ENCODE data around the gene MSTO1. TPM values are rescaled to one million over a fixed set of nuclear protein-coding genes. Genes with fewer than 3 reads are reported as not detected.
"Not testable (repeated sequence)": the region's sequence is repeated elsewhere in the genome, so short reads cannot be mapped to it uniquely, and the experiment has no call there.

MSTO1 gene
- total RNA-seq, 2 experiments from 2014 or later = 60.3 to 62.7 TPM

DNA sequence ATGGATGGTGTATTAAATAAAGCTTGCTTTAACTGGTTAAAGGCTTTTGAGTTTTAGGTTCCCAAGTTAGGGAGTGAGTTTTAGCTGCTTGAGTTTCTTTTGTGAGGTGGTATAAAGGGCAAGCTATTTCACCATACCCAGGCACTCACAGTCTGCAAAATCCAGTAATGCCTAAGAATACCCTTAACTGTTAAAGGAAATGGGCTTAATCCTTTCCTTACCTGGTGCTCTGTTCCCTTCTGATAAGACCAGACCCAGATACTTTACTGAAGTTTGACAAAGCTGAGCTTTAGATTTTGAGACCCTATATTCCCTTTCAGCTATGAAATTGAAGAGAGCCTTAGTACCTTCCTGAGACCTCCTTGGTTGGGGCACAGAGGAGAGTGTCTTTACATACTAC, 30.3 kb downstream of the MSTO1 start:
- peaks cover 21% of the 10 kb centered on the region for H3K4me1 Mint-ChIP-seq

DNA sequence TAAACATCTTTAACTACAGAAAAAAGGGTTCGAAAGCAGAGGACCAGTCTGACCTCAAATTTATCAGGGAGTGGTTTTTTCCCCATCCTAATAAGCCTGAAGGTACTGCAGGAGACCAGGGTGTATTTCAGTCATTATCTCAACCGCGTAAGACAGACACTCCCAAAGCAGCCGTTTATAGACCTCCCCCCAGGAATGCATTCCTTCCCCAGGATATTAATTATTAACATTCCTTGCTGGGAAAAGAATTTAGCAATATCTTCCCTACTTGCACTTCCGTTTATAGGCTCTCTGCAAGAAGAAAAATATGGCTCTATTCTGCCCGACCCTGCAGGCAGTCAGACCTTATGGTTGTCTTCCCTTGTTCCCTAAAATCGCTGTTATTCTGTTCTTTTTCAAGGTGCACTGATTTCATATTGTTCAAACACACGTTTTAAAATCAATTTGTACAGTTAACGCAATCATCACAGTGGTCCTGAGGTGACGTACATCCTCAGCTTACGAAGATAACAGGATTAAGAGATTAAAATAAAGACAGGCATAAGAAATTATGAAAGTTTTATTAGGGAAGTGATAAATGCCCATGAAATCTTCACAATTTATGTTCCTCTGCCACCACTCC, 32.7 kb downstream of the MSTO1 start:
- H3K4me3 Mint-ChIP-seq, H3K27me3 Mint-ChIP-seq, H3K4me1 Mint-ChIP-seq, ATAC-seq, H3K27ac Mint-ChIP-seq, CTCF ChIA-PET, DNase-seq: not testable (repeated sequence)
- H3K36me3 Mint-ChIP-seq = peaks cover 25% of the 10 kb centered on the region
- peaks cover 21% of the 10 kb centered on the region for H3K9me3 Mint-ChIP-seq (ENCODE audit: low read depth)

More for the DNA sequence above, 30.3 kb downstream of the MSTO1 start:
- peaks cover 28% of the 10 kb centered on the region for H3K36me3 Mint-ChIP-seq
- H3K27me3 Mint-ChIP-seq = no peaks in the 10 kb centered on the region
- no peak for DNase-seq
- no peak overlapping the region for H3K27ac Mint-ChIP-seq
- H3K9me3 Mint-ChIP-seq (ENCODE audit: low read depth) = peaks cover 21% of the 10 kb centered on the region
- H3K4me3 Mint-ChIP-seq = no peak overlapping the region
- CTCF ChIA-PET = interaction anchor here (0.7 to 1.1 kb wide), 2 partner anchors 18 to 22 kb away, joined by 3 to 4 read pairs; no protein-coding TSS in a partner anchor
- no peak for ATAC-seq

DNA sequence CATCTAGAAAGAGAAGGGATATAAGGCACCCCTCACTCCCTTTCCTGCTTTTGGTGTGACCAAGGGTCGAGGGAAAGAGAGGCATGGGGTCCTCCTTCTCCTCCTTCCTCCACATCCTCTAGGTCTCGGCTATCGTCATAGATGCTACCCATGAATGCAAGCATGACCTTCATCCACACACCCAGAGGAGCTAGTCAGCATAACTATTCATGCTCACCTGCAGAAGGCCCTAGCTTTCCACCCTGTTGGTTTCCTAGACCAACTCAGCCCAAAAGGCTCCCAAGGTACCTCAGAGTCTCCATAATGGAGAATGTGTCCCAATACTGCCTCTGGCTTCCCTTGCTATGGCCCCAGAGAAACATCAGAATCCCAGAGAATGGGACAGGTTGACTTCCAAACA, 33.2 kb downstream of the MSTO1 start:
- Mint-ChIP-seq H3K27me3 (no peaks in the 10 kb centered on the region), H3K9me3 (ENCODE audit: low read depth) (peaks cover 21% of the 10 kb centered on the region), H3K36me3 (peaks cover 25% of the 10 kb centered on the region), H3K4me1 (no peaks in the 10 kb centered on the region), H3K27ac (no peak overlapping the region), H3K4me3 (no peak overlapping the region)
- DNase-seq (no peak), ATAC-seq (no peak)
- CTCF ChIA-PET = no interaction called here

DNA sequence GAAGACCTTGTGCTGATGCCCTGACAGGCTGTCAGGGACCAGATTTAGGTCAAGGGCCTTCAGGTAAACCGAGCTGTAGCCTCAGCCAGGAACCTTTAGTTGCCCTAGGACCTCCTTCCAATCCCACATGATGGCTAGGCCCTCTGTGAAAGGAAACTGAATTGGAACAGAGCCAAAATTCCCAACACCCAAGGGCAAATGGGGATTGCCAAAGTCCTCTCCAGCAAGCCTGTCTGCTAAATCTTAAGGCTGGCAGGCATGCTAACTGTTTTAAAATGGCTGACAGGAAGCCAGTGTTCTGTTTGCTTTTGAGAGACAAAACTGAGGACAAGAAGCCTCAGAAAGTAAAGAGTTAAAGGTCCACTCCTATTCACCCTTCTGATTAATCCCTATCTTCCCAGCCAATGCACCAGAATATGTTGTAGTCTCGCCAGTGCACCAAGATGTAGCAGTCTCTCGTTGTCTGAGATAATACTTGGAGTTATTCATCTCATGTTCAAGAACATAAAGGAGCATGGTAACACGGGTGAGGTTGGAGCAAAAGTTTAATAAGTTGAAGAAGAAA, 35.1 kb downstream of the MSTO1 start:
- peaks cover 21% of the 10 kb centered on the region for H3K9me3 Mint-ChIP-seq (ENCODE audit: low read depth)
- peaks cover 22% of the 10 kb centered on the region for H3K36me3 Mint-ChIP-seq
- H3K4me3 Mint-ChIP-seq = no peak overlapping the region
- peaks cover 2% of the 10 kb centered on the region for H3K27me3 Mint-ChIP-seq
- H3K4me1 Mint-ChIP-seq = no peaks in the 10 kb centered on the region
- no peak overlapping the region for H3K27ac Mint-ChIP-seq
- DNase-seq = no peak
- no peak for ATAC-seq
- CTCF ChIA-PET = no interaction called here

DNA sequence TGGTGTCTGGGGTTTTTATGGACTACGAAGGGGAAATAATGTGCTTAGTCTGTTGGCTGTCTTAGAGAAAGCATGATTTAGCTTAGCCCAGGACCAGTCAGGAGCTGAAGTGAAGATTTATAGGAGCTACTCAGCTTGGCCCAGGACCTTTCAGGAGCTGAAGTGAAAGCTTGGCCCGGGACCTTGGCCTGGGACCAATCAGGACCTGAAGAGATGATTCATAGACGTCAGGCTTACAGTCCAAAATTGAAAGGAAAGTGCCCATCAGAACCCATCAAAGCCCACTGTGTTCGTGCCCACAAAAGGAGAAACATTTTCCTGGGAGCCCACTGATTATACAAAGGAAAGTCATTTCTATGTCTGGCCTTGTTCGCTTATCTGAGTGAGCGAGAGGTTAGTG, 35.6 kb downstream of the MSTO1 start:
- CTCF ChIA-PET = interaction anchor here (1.0 kb wide), 1 partner anchor 395 kb away, joined by 4 read pairs; no protein-coding TSS in a partner anchor

DNA sequence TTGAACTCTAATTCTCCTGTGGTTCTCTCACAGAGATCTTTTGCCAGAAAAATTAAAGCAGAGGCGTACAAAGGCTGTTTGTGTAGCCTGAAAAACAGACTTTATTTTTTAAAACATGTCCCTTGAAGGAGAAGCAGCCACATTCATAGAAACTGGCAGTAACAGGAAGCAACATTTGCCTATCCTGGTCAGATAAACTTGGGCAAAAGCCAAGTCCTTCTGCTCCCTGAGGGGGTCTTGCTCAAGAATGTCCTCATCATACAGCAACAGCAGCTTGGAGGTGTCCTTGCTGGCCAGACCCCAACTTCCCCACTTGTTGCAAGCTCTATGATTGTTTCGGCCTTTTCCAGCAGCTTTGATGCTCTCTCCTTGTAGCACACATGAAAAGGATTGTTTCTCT, 36.3 kb downstream of the MSTO1 start:
- Mint-ChIP-seq H3K27me3 (peaks cover 2% of the 10 kb centered on the region), H3K4me1 (no peaks in the 10 kb centered on the region), H3K4me3 (no peak overlapping the region), H3K36me3 (peaks cover 19% of the 10 kb centered on the region), H3K9me3 (ENCODE audit: low read depth) (peaks cover 18% of the 10 kb centered on the region), H3K27ac (no peak overlapping the region)
- ATAC-seq (no peak), DNase-seq (no peak)
- CTCF ChIA-PET = interaction anchor here (0.6 to 1.0 kb wide), 2 partner anchors 152 to 396 kb away, joined by 3 to 4 read pairs; no protein-coding TSS in a partner anchor

More for the DNA sequence above, 35.6 kb downstream of the MSTO1 start:
- Mint-ChIP-seq H3K9me3 (ENCODE audit: low read depth) (peaks cover 18% of the 10 kb centered on the region), H3K27me3 (peaks cover 2% of the 10 kb centered on the region), H3K27ac (no peak overlapping the region), H3K4me1 (no peaks in the 10 kb centered on the region), H3K36me3 (peaks cover 19% of the 10 kb centered on the region), H3K4me3 (no peak overlapping the region)
- ATAC-seq (no peak), DNase-seq (no peak)

DNA sequence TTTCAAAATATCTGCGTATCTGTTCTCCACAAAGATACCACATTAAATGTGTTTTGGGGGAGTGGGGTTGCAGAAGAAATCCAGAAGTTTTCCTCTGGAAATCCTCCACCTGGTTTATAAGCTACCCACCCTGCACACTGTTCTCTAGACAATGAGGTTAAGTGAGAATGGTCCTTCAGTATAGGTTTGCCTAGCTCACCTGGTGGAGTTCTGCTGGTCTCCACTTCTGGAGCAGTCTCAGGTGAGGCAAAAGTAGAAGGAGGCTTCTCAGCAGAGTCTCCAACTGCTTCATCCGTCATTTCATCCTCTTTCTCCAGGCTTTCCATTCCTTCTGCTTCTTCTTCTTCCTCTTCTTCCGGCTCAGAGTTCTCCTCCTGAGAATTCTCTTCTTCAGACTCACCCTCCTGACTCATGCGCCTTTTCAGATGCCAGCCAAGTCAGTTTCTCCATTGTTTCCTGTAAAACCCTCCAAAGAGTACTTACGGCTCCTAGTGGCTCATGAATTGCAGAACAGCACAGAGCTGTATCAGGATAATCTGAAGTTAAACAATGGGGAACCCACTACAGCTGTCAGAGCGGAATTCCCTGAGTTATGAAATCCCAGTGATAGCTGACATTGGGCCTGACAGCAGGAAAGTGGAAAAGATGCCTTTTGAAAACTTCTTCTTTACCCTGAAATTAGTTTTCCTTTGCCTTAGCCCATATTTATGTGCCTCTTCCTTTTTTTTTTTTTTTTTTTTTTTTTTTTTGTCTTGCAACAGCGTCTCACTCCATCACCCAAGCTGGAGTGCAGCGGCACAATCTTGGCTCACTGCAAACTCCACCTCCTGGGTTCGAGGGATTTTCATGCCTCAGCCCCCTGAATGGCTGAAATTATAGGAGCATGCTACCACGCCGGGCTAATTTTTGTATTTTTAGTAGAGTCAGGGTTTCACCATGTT, 38.5 kb downstream of the MSTO1 start:
- ATAC-seq (no peak), DNase-seq (no peak)
- peaks cover 4% of the 10 kb centered on the region for H3K36me3 Mint-ChIP-seq
- peaks cover 6% of the 10 kb centered on the region for H3K27me3 Mint-ChIP-seq
- CTCF ChIA-PET = interaction anchor here (0.6 kb wide), 1 partner anchor 367 kb away, joined by 3 read pairs; no protein-coding TSS in a partner anchor
- H3K27ac Mint-ChIP-seq = no peak overlapping the region
- H3K9me3 Mint-ChIP-seq (ENCODE audit: low read depth) = peaks cover 2% of the 10 kb centered on the region
- H3K4me1 Mint-ChIP-seq = no peaks in the 10 kb centered on the region
- no peak overlapping the region for H3K4me3 Mint-ChIP-seq

DNA sequence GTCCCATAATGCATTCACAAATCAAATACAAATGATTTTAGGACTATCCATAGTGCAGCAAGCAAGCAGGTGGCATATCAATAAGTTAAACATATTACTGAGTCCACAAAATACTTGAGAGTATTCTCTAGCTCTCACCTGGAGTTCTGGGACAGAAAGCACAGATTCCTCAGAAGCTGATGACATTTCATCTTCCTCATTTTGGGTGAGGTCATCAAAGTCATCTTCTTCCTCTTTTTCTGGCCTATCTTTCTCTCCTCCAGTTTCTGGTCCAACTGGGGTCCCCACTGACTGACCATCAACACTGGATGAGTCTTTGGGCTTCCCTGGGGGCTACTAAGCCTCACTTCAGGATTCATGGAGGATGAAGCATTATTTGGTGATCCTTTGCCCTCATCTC, 39.7 kb downstream of the MSTO1 start:
- DNase-seq (no peak), ATAC-seq (no peak)
- Mint-ChIP-seq H3K36me3 (peaks cover 1% of the 10 kb centered on the region), H3K9me3 (ENCODE audit: low read depth) (no peaks in the 10 kb centered on the region), H3K4me1 (no peaks in the 10 kb centered on the region), H3K4me3 (no peak overlapping the region), H3K27ac (no peak overlapping the region), H3K27me3 (peaks cover 11% of the 10 kb centered on the region)
- CTCF ChIA-PET = no interaction called here

DNA sequence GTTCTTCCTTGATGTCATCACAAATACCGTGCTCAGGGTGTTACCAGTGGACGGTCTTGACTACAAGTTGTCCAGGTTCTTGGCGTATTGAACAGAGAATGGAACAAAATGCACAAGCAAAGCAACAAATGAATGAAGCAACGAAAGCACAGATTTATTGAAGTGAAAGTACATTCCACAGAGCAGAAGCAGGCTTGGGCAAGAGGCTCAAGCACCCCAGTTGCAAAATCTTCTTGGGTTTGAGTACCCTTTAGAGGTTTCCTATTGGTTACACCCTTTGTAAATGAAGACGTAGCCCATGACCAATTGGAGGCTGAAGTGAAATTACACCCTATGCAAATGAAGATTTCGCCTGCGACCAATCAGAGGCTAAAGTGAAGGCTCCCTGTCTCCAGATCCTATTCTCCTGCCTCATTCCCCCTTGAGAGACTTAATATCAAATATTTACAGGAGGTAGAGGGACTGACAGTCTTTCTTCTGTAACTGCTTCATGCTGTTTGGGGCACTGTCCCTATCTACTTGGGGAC, 40.3 kb downstream of the MSTO1 start:
- Mint-ChIP-seq H3K4me3 (no peak overlapping the region), H3K27ac (no peak overlapping the region), H3K9me3 (ENCODE audit: low read depth) (no peaks in the 10 kb centered on the region), H3K27me3 (peaks cover 12% of the 10 kb centered on the region), H3K36me3 (peaks cover 1% of the 10 kb centered on the region), H3K4me1 (no peaks in the 10 kb centered on the region)
- ATAC-seq (no peak), DNase-seq (no peak)
- CTCF ChIA-PET = interaction anchor here (0.6 to 1.4 kb wide), 2 partner anchors 399 to 865 kb away, joined by 3 read pairs; no protein-coding TSS in a partner anchor

DNA sequence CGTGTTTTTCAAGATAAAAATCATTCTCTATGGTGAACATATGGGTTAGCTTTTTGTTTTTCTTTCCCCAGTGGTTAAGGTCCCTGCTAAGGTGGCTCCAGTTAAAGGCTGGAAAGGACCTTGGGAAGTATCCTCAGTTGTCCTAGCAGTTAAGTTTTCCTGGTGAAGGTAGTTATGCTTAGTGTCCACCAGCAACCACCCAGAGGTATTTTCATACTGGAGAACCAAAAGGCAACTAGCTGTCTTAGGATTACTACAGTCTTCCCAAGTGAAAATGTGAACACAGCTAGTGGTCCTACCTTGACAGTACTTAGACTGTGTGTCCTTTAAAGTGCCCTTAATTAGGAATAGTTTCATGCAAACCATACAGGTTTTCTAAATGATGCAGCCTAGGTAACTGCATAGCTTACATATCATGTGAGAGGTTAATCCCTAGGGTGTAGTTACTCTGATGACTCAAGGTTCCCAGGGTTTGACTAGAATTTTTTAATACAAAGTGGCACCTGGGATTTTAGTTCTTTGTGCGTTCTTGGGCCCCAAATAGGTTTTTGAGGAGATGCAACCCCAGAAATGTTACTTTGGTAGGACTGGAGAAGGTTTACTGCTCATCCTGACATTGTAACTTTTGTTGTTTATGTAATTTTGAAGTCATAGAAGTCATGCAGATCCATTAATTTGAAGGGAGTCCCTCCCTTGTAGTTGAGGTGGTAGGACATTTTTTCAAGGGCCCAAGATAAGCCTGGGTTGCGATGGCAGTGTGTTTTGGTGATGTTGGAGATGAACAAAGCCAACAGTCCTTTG, 42.0 kb downstream of the MSTO1 start:
- DNase-seq (no peak), ATAC-seq (no peak)
- CTCF ChIA-PET = interaction anchor here (0.5 kb wide), 1 partner anchor 373 kb away, joined by 4 read pairs; no protein-coding TSS in a partner anchor
- no peaks in the 10 kb centered on the region for H3K4me1 Mint-ChIP-seq
- no peak overlapping the region for H3K4me3 Mint-ChIP-seq
- peaks cover 6% of the 10 kb centered on the region for H3K36me3 Mint-ChIP-seq
- H3K27me3 Mint-ChIP-seq = peaks cover 12% of the 10 kb centered on the region
- H3K9me3 Mint-ChIP-seq (ENCODE audit: low read depth) = no peaks in the 10 kb centered on the region
- H3K27ac Mint-ChIP-seq = no peak overlapping the region

DNA sequence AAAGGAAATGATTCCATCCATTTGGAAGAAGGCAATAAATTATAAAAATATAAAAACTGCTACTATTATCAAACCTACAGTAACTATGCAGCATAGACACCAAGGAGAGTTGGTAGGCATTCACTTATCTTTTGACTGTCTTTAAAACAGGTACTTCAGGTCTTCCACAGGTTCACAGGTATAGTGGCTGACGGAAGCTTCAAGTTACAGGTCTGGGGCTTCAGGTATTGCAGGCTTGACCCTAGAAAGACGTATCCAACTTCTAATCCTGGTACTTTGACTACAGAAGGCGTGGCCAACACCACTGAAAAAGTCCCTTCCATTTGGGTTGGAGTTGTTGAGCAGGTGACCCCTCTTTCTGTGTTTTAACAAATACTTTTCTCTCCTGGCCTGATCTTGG, 42.9 kb downstream of the MSTO1 start:
- CTCF ChIA-PET = no interaction called here
- Mint-ChIP-seq H3K27ac (no peak overlapping the region), H3K9me3 (ENCODE audit: low read depth) (no peaks in the 10 kb centered on the region), H3K36me3 (peaks cover 11% of the 10 kb centered on the region), H3K4me3 (no peak overlapping the region), H3K27me3 (peaks cover 12% of the 10 kb centered on the region), H3K4me1 (no peaks in the 10 kb centered on the region)
- DNase-seq (no peak), ATAC-seq (no peak)

DNA sequence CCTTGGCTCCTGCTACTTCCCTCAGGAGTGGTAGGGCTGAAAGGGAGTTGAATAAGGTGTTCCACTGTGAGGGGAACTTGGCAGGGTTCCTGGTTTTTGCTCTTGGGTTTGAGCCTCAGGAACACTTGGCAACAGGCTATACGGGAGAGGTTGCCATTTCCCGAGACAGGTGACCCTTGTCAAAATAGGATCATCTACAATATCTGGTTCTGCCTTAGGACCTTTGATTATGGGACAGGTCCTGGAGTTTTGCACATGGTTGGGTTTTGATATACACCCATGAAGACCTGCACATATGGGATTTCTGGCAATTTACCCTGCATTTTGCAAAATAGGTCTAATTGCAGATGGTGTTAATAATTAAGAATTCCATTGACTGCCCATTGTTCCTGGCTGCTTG, 47.4 kb downstream of the MSTO1 start:
- peaks cover 46% of the 10 kb centered on the region for H3K36me3 Mint-ChIP-seq
- ATAC-seq (no peak), DNase-seq (no peak)
- no peak overlapping the region for H3K4me3 Mint-ChIP-seq
- H3K9me3 Mint-ChIP-seq (ENCODE audit: low read depth) = no peaks in the 10 kb centered on the region
- CTCF ChIA-PET = no interaction called here
- peaks cover 10% of the 10 kb centered on the region for H3K27me3 Mint-ChIP-seq
- H3K27ac Mint-ChIP-seq = no peak overlapping the region
- no peaks in the 10 kb centered on the region for H3K4me1 Mint-ChIP-seq

DNA sequence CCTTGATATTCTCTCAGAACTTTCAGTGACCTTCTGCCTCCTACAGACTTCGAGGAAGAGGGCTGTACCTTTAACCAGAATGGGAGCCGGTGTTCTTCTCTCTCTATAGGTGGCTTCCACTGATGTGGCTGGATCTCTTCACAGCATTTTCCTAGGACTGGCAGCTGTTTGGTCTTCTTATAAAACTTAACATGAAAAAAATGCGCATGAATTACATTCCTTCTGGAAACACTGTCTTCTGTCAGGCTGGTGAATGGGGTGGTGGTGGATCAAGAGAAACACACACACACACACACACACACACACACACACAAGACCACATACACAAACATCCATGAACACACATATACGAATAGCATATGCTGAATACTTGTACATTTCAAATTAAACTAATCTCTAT, 51.2 kb downstream of the MSTO1 start:
- DNase-seq; H3K9me3 Mint-ChIP-seq (ENCODE audit: low read depth); H3K27ac Mint-ChIP-seq; ATAC-seq; H3K27me3 Mint-ChIP-seq; H3K4me3 Mint-ChIP-seq; H3K4me1 Mint-ChIP-seq; CTCF ChIA-PET: not testable (repeated sequence)
- peaks cover 62% of the 10 kb centered on the region for H3K36me3 Mint-ChIP-seq

Measured in activated CD8-positive, alpha-beta memory T cell treated with anti-CD3 and anti-CD28 coated beads, Interleukin-2, amount 10 ng/mL, durations not matched to agents 7 days and 5 days (primary cell).